B cell (primary cell): ENCODE results near the gene TENT4B. TPM values are rescaled to one million over a fixed set of nuclear protein-coding genes. Genes with fewer than 3 reads are reported as not detected.

Experiments
- ATAC-seq: fragments of 200-7000 bp; cut with Tn5 transposase; one replicate; pipeline ENCODE4 v1.10.0; 2021; ENCODE audit warnings: low read depth, mild to moderate bottlenecking, moderate number of reproducible peaks, moderate library complexity
- CTCF ChIA-PET: fragments of 350-600 bp; sonication (Branson Sonifier 250); formaldehyde crosslinking; loops from one replicate; lab custom pipeline; 2021; ENCODE audit warnings: antibody characterized with exemption, inconsistent platforms; lab: Charles Lee
- POLR2A ChIA-PET: fragments of 350-600 bp; sonication (Branson Sonifier 250); formaldehyde crosslinking; loops from one replicate; lab custom pipeline; 2021; ENCODE audit warnings: antibody characterized with exemption; lab: Charles Lee
- DNase-seq: peaks from one replicate; pipeline ENCODE4 v3.0.0; 2013
- H2AFZ ChIP-seq: 2 replicates; pipeline ENCODE4 v1.6.1; 2012; ENCODE audit warnings: mild to moderate bottlenecking, low read depth, low read length; ENCODE audit not compliant: insufficient read depth, poor library complexity, severe bottlenecking
- H3K27ac ChIP-seq, 2 donors: 1 replicate in 1 of 2; 2 replicates in 1 of 2; pipeline ENCODE4 v1.5.1; 2012 to 2013; ENCODE audit warnings: low read length in 2 of 2, mild to moderate bottlenecking in 2 of 2, moderate library complexity in 1 of 2
- H3K27me3 ChIP-seq, 4 experiments: fragments of 200-600 bp in 1 of 4; sonication (generic) in 1 of 4; replicated peaks in 1 of 4; 1 replicate in 2 of 4; 2 replicates in 2 of 4; pipeline versions ENCODE4 v1.6.1 to v1.7.0; 2013 to 2016; ENCODE audit warnings: low read length in 3 of 4, mild to moderate bottlenecking in 2 of 4, mixed read lengths in 1 of 4, moderate library complexity in 1 of 4; ENCODE audit not compliant: insufficient read depth in 4 of 4, control insufficient read depth in 3 of 4; ENCODE audit errors: control extremely low read depth in 1 of 4
- H3K36me3 ChIP-seq, 2 experiments: replicated peaks in 1 of 2; 1 replicate in 1 of 2; 2 replicates in 1 of 2; pipeline versions ENCODE4 v1.6.1 to v1.7.1; 2013; ENCODE audit warnings: low read length in 1 of 2; ENCODE audit not compliant: insufficient read depth in 2 of 2, control insufficient read depth in 1 of 2; ENCODE audit errors: control extremely low read depth in 1 of 2, extremely low read depth in 1 of 2
- H3K4me1 ChIP-seq, 2 donors: fragments of 200-600 bp in 1 of 2; sonication (generic) in 1 of 2; 1 replicate in 1 of 2; 2 replicates in 1 of 2; pipeline versions ENCODE4 v1.5.1 to v1.6.1; 2013 to 2017; ENCODE audit warnings: low read length in 2 of 2; ENCODE audit not compliant: control insufficient read depth in 2 of 2, insufficient read depth in 2 of 2
- H3K4me2 ChIP-seq: replicated peaks from 2 replicates; pipeline ENCODE3; 2012; ENCODE audit warnings: mild to moderate bottlenecking, low read depth, low read length; ENCODE audit not compliant: poor library complexity, severe bottlenecking
- H3K4me3 ChIP-seq, 5 experiments: fragments of 200-600 bp in 1 of 5; sonication (generic) in 1 of 5; 1 replicate in 3 of 5; 2 replicates in 2 of 5; pipeline versions ENCODE4 v1.5.1 to v1.7.0; 2011 to 2016; ENCODE audit warnings: low read length in 4 of 5, mild to moderate bottlenecking in 4 of 5, low read depth in 2 of 5, control low read depth in 1 of 5, moderate library complexity in 1 of 5; ENCODE audit not compliant: insufficient read depth in 1 of 5; ENCODE audit errors: control extremely low read depth in 1 of 5, extremely low read depth in 1 of 5
- H3K79me2 ChIP-seq: fragments of 200-600 bp; sonication (generic); one replicate; pipeline ENCODE4 v1.6.0; 2016; ENCODE audit warnings: low read length; ENCODE audit not compliant: control insufficient read depth, insufficient read depth
- H3K9ac ChIP-seq: fragments of 200-600 bp; sonication (generic); 2 replicates; pipeline ENCODE4 v1.6.1; 2017; ENCODE audit warnings: mild to moderate bottlenecking, low read length, moderate library complexity
- H3K9me3 ChIP-seq, 3 donors: one replicate each; pipeline versions ENCODE4 v1.6.1 to v1.7.1; 2013; ENCODE audit warnings: low read length in 2 of 3; ENCODE audit not compliant: control insufficient read depth in 2 of 3, insufficient read depth in 1 of 3; ENCODE audit errors: control extremely low read depth in 1 of 3
- H4K20me1 ChIP-seq: 2 replicates; pipeline ENCODE4 v1.6.0; 2012; ENCODE audit warnings: mild to moderate bottlenecking, low read length; ENCODE audit not compliant: insufficient read depth, control insufficient read depth, poor library complexity, severe bottlenecking
- H3K27ac Mint-ChIP-seq: one replicate; pipeline ENCODE4 v1.8.0; 2021; ENCODE audit warnings: mixed read lengths
- H3K27me3 Mint-ChIP-seq: one replicate; pipeline ENCODE4 v1.8.0; 2021; ENCODE audit warnings: mixed read lengths
- H3K4me1 Mint-ChIP-seq: one replicate; pipeline ENCODE4 v1.8.0; 2021; ENCODE audit warnings: mixed read lengths
- H3K4me3 Mint-ChIP-seq: one replicate; pipeline ENCODE4 v1.8.0; 2021; ENCODE audit warnings: mixed read lengths
- H3K9me3 Mint-ChIP-seq: one replicate; pipeline ENCODE4 v1.8.0; 2022; ENCODE audit warnings: mixed read lengths; ENCODE audit not compliant: insufficient read depth
- EZH2 ChIP-seq: IDR thresholded peaks from 2 replicates; pipeline ENCODE4 v1.6.1; 2012; ENCODE audit warnings: borderline replicate concordance, low read depth, mild to moderate bottlenecking, moderate library complexity, low read length; ENCODE audit not compliant: insufficient read depth, poor library complexity, severe bottlenecking
- WGBS: methylation state at CpG from one replicate; pipeline ENCODE4 v1.1.5; 2013; ENCODE audit warnings: missing lambda C conversion rate; ENCODE audit not compliant: insufficient coverage; 5-methylcytosine and 5-hydroxymethylcytosine counted together
- intact Hi-C: fragments of 100-400 bp; cut with micrococcal nuclease; formaldehyde crosslinking; loops from one replicate; pipeline ENCODE4 v1.10.0; 2022
- polyA plus RNA-seq: library from polyadenylated mRNA; depleted of rRNA; stranded (reverse); fragments of >200 nt; gene quantifications from 2 replicates; pipeline ENCODE4 v1.2.3, GENCODE V29; 2012
- total RNA-seq, 2 donors: library from RNA; stranded (reverse); fragments of 120-200 nt in 1 of 2; gene quantifications; 1 replicate in 1 of 2; 2 replicates in 1 of 2; pipeline versions ENCODE4 v1.2.3 to v1.2.4, GENCODE V29; 2013 to 2022
- TF ChIP-seq, protein P1 (sequence below): fragments of 200-600 bp; IDR thresholded peaks from one replicate; pipeline ENCODE4 v1.8.0; 2022; ENCODE audit warnings: antibody characterized with exemption, mild to moderate bottlenecking

TENT4B gene
- total and polyA plus RNA-seq, 2 donors (not counting 1 experiment from before 2014, with no cell fraction given): 6.1 to 17.1 TPM

GRCh38 chr16:50244140-50244503 is 91.0 kb downstream of the TENT4B start:
- H3K4me3 ChIP-seq: no peak overlapping the region
- Mint-ChIP-seq H3K27ac (no peak overlapping the region), H3K4me1 (peaks cover 11% of the 10 kb centered on the region), H3K4me3 (no peak overlapping the region), H3K27me3 (no peaks in the 10 kb centered on the region), H3K9me3 (no peaks in the 10 kb centered on the region)
- no peaks in the 10 kb centered on the region for H4K20me1 ChIP-seq
- DNase-seq (no peak), ATAC-seq (no peak)
- no peak overlapping the region for H3K9ac ChIP-seq
- no peaks in the 10 kb centered on the region for H3K9me3 ChIP-seq
- H3K4me1 ChIP-seq: peaks cover 6 to 15% of the 10 kb centered on the region in 2 donors
- 95% methylated on average over 9 of the region's 9 CpGs for WGBS
- POLR2A ChIA-PET: interaction anchor here (0.7 kb wide), 1 partner anchor 394 kb away, joined by 3 read pairs; no protein-coding TSS in a partner anchor
- TF ChIP-seq, protein P1, sequence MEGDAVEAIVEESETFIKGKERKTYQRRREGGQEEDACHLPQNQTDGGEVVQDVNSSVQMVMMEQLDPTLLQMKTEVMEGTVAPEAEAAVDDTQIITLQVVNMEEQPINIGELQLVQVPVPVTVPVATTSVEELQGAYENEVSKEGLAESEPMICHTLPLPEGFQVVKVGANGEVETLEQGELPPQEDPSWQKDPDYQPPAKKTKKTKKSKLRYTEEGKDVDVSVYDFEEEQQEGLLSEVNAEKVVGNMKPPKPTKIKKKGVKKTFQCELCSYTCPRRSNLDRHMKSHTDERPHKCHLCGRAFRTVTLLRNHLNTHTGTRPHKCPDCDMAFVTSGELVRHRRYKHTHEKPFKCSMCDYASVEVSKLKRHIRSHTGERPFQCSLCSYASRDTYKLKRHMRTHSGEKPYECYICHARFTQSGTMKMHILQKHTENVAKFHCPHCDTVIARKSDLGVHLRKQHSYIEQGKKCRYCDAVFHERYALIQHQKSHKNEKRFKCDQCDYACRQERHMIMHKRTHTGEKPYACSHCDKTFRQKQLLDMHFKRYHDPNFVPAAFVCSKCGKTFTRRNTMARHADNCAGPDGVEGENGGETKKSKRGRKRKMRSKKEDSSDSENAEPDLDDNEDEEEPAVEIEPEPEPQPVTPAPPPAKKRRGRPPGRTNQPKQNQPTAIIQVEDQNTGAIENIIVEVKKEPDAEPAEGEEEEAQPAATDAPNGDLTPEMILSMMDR: no peak
- no peak for TF ChIP-seq EZH2
- no peak overlapping the region for H2AFZ ChIP-seq
- no peak overlapping the region for H3K4me2 ChIP-seq
- H3K79me2 ChIP-seq: no peaks in the 10 kb centered on the region
- H3K36me3 ChIP-seq: no peaks in the 10 kb centered on the region
- CTCF ChIA-PET: interaction anchor here (1.1 to 2.6 kb wide), 2 partner anchors 38 to 86 kb away, joined by 3 to 10 read pairs; no protein-coding TSS in a partner anchor
- peaks cover 0 to 11% (median 4%) of the 10 kb centered on the region in 4 experiments for H3K27me3 ChIP-seq
- no peak overlapping the region for H3K27ac ChIP-seq
- intact Hi-C loops: no loop called here
